Measurements from ENCODE around the gene SLC26A4.

DNA sequence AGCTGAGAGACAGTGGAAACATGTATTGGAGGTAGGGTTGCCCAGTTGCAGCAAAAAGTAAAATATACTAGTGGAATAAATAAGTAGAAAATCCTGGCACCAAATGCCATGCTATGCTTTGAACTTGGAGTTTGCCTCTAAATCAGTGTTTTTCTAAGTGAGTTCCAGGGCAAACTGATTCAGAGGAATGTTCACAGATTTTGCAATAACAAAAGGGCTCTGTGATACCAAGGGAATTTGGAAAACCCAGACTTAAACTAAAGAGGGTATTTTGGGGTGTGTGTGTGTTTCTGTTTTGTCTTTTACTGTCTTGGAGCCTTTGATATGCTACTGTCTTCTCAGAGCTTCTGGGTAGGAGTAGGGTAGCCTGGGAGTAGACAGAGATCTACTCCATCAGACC lies 39.9 kb downstream of the SLC26A4 start:
- TF ChIP-seq, protein P1, sequence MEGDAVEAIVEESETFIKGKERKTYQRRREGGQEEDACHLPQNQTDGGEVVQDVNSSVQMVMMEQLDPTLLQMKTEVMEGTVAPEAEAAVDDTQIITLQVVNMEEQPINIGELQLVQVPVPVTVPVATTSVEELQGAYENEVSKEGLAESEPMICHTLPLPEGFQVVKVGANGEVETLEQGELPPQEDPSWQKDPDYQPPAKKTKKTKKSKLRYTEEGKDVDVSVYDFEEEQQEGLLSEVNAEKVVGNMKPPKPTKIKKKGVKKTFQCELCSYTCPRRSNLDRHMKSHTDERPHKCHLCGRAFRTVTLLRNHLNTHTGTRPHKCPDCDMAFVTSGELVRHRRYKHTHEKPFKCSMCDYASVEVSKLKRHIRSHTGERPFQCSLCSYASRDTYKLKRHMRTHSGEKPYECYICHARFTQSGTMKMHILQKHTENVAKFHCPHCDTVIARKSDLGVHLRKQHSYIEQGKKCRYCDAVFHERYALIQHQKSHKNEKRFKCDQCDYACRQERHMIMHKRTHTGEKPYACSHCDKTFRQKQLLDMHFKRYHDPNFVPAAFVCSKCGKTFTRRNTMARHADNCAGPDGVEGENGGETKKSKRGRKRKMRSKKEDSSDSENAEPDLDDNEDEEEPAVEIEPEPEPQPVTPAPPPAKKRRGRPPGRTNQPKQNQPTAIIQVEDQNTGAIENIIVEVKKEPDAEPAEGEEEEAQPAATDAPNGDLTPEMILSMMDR (IDR thresholded peaks at IDR 0.05 in 8 of 11, conservative IDR thresholded peaks at IDR 0.05 in 3 of 11) = no peak
- no peak for TF ChIP-seq POLR2A (IDR thresholded peaks at IDR 0.05)

Measured in spleen (tissue), 7 donors.